Measurements from ENCODE around the gene SLC35B2. TPM values are rescaled to one million over a fixed set of nuclear protein-coding genes. Genes with fewer than 3 reads are reported as not detected.

SLC35B2 gene
- total RNA-seq, 2 experiments from 2014 or later: 6.4 to 7.0 TPM

DNA sequence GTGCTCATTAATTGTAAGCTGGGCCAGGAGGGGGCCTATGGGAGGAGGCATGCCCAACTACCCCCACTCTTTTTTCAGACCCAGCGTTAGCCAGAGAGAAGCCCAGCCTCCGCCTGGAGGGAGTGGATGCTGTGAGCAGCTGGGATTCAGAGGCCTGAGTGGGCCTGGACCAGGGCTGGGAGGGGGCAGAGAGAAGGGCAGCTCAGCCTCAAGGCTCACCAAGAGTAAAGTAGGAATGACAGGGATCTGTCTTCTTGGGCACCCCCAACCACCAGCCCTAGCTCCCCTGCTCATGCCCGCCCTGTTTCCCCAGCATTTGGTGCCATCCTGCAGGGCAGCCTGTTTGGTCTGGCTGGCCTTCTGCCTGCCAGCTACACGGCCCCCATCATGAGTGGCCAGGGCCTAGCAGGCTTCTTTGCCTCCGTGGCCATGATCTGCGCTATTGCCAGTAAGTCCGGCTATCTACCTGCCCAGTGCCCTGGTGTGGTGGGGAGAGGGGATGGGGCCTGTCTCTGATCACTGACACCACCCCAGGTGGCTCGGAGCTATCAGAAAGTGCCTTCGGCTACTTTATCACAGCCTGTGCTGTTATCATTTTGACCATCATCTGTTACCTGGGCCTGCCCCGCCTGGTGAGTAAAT lies 27.2 kb downstream of the SLC35B2 start:
- ChIA-PET CTCF (interaction anchor here (0.6 kb wide), 1 partner anchor 384 kb away, joined by 4 read pairs; no protein-coding TSS in a partner anchor), POLR2A (no interaction called here)
- H3K4me1 Mint-ChIP-seq (ENCODE audit: low read depth): no peaks in the 10 kb centered on the region
- Histone ChIP-seq H3K9me3 (ENCODE audit: control insufficient read depth in 1 of 2, insufficient read depth in 1 of 2, low read length in 2 of 2) (no peaks in the 10 kb centered on the region), H3K27me3 (ENCODE audit: control insufficient read depth in 1 of 2, insufficient read depth in 2 of 2, low read length in 2 of 2) (no peaks in the 10 kb centered on the region), H3K4me1 (ENCODE audit: insufficient read depth, low read length) (peaks cover 3% of the 10 kb centered on the region), H3K4me3 (ENCODE audit: low read length) (no peak overlapping the region), H3K36me3 (ENCODE audit: insufficient read depth, low read length) (no peaks in the 10 kb centered on the region), H3K27ac (ENCODE audit: low read depth in 1 of 2, low read length in 2 of 2) (no peak overlapping the region)
- H3K36me3 Mint-ChIP-seq (ENCODE audit: low read depth): no peaks in the 10 kb centered on the region
- no peak overlapping the region for H3K27ac Mint-ChIP-seq
- intact Hi-C loops (cut with DNase I, micrococcal nuclease): no loop called here
- no peak overlapping the region for H3K4me3 Mint-ChIP-seq
- TF ChIP-seq, protein P1, sequence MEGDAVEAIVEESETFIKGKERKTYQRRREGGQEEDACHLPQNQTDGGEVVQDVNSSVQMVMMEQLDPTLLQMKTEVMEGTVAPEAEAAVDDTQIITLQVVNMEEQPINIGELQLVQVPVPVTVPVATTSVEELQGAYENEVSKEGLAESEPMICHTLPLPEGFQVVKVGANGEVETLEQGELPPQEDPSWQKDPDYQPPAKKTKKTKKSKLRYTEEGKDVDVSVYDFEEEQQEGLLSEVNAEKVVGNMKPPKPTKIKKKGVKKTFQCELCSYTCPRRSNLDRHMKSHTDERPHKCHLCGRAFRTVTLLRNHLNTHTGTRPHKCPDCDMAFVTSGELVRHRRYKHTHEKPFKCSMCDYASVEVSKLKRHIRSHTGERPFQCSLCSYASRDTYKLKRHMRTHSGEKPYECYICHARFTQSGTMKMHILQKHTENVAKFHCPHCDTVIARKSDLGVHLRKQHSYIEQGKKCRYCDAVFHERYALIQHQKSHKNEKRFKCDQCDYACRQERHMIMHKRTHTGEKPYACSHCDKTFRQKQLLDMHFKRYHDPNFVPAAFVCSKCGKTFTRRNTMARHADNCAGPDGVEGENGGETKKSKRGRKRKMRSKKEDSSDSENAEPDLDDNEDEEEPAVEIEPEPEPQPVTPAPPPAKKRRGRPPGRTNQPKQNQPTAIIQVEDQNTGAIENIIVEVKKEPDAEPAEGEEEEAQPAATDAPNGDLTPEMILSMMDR (IDR thresholded peaks at IDR 0.05): no peak
- DNase-seq (no peak), ATAC-seq (ENCODE audit: poor library complexity) (no peak)
- no peaks in the 10 kb centered on the region for H3K27me3 Mint-ChIP-seq
- H3K9me3 Mint-ChIP-seq: no peaks in the 10 kb centered on the region

DNA sequence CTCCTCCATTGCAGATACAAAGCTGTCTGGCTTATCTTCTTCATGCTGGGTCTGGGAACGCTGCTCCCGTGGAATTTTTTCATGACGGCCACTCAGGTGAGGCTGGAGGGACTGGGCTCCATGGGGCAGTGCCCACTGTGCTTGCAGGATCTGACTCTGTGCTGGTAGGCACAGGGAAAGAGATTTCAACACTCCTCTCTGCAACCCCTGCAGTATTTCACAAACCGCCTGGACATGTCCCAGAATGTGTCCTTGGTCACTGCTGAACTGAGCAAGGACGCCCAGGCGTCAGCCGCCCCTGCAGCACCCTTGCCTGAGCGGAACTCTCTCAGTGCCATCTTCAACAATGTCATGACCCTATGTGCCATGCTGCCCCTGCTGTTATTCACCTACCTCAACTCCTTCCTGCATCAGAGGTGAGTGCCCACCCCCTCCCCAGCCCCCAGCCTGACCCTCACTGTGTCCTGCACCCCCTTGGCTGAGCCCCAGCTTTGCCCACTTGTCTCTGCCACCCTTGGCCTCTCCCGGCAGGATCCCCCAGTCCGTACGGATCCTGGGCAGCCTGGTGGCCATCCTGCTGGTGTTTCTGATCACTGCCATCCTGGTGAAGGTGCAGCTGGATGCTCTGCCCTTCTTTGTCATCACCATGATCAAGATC lies 27.8 kb downstream of the SLC35B2 start:
- no peak overlapping the region for H3K27ac ChIP-seq (ENCODE audit: low read depth in 1 of 2, low read length in 2 of 2)
- intact Hi-C loops (cut with DNase I, micrococcal nuclease): loop anchor here in 1 of 2 experiments (10.0 kb wide), 1 partner anchor 595 kb away; the partner anchor contains the start of gene MAD2L1BP
- ATAC-seq (ENCODE audit: poor library complexity) (no peak), DNase-seq (no peak)
- H3K27me3 ChIP-seq (ENCODE audit: control insufficient read depth in 1 of 2, insufficient read depth in 2 of 2, low read length in 2 of 2): no peaks in the 10 kb centered on the region
- ChIA-PET CTCF (interaction anchor here (0.6 kb wide), 1 partner anchor 13 kb away, joined by 4 read pairs; the partner anchor contains the start of gene MYMX), POLR2A (no interaction called here)
- no peak overlapping the region for H3K4me3 ChIP-seq (ENCODE audit: low read length)
- no peaks in the 10 kb centered on the region for H3K9me3 Mint-ChIP-seq
- peaks cover 4% of the 10 kb centered on the region for H3K4me1 ChIP-seq (ENCODE audit: insufficient read depth, low read length)
- H3K4me3 Mint-ChIP-seq: no peak overlapping the region
- H3K27ac Mint-ChIP-seq: no peak overlapping the region
- peaks cover 1% of the 10 kb centered on the region for H3K4me1 Mint-ChIP-seq (ENCODE audit: low read depth)
- no peaks in the 10 kb centered on the region for H3K9me3 ChIP-seq (ENCODE audit: control insufficient read depth in 1 of 2, insufficient read depth in 1 of 2, low read length in 2 of 2)
- no peaks in the 10 kb centered on the region for H3K36me3 Mint-ChIP-seq (ENCODE audit: low read depth)
- no peaks in the 10 kb centered on the region for H3K36me3 ChIP-seq (ENCODE audit: insufficient read depth, low read length)
- no peaks in the 10 kb centered on the region for H3K27me3 Mint-ChIP-seq
- TF ChIP-seq, protein P1 (IDR thresholded peaks at IDR 0.05): no peak

DNA sequence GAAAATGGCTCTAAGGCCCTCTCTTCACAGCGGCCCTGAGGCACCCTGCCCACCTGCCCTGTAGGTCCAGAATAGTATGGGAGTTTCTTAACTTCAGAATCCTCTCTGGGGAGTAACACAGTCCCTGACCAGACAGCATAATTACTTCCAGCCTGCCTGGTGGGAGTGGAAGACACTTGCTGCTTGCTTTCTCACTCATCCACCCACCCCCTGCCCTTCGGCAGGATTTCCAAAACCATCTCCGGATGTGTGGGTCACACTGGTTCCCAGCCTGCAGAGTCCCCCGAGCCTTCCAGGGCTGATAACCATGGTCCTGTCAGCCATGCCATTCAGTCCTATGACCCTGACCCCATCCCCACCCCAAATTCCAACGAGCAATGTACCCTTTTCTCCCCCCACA lies 28.5 kb downstream of the SLC35B2 start:
- H3K4me3 Mint-ChIP-seq: no peak overlapping the region
- TF ChIP-seq, protein P1 (IDR thresholded peaks at IDR 0.05): no peak
- no peaks in the 10 kb centered on the region for H3K36me3 Mint-ChIP-seq (ENCODE audit: low read depth)
- DNase-seq (no peak), ATAC-seq (ENCODE audit: poor library complexity) (no peak)
- Histone ChIP-seq H3K9me3 (ENCODE audit: control insufficient read depth in 1 of 2, insufficient read depth in 1 of 2, low read length in 2 of 2) (no peaks in the 10 kb centered on the region), H3K27me3 (ENCODE audit: control insufficient read depth in 1 of 2, insufficient read depth in 2 of 2, low read length in 2 of 2) (no peaks in the 10 kb centered on the region), H3K4me3 (ENCODE audit: low read length) (no peak overlapping the region), H3K36me3 (ENCODE audit: insufficient read depth, low read length) (no peaks in the 10 kb centered on the region), H3K27ac (ENCODE audit: low read depth in 1 of 2, low read length in 2 of 2) (no peak overlapping the region), H3K4me1 (ENCODE audit: insufficient read depth, low read length) (peaks cover 11% of the 10 kb centered on the region)
- ChIA-PET POLR2A (interaction anchor here (1.0 to 1.9 kb wide), 2 partner anchors 8 to 18 kb away, joined by 3 to 6 read pairs; partner anchors contain the start of gene HSP90AB1), CTCF (interaction anchor here (0.6 kb wide), 1 partner anchor 12 kb away, joined by 4 read pairs; the partner anchor contains the start of gene MYMX)
- no peaks in the 10 kb centered on the region for H3K9me3 Mint-ChIP-seq
- H3K4me1 Mint-ChIP-seq (ENCODE audit: low read depth): peaks cover 8% of the 10 kb centered on the region
- intact Hi-C loops (cut with DNase I, micrococcal nuclease): loop anchor here in 1 of 2 experiments (10.0 kb wide), 1 partner anchor 594 kb away; the partner anchor contains the start of gene MAD2L1BP
- no peaks in the 10 kb centered on the region for H3K27me3 Mint-ChIP-seq
- no peak overlapping the region for H3K27ac Mint-ChIP-seq
